HFFc6 (cell line): ENCODE results near the gene JMJD7. TPM values are rescaled to one million over a fixed set of nuclear protein-coding genes. Genes with fewer than 3 reads are reported as not detected.

Source experiments
- DNase-seq: peaks from one replicate; pipeline ENCODE4 v3.0.0-alpha.2; 2018
- H3K27ac Mint-ChIP-seq: 2 replicates; pipeline ENCODE4 v1.8.0; 2020; ENCODE audit warnings: mild to moderate bottlenecking, mixed read lengths
- H3K27me3 Mint-ChIP-seq: 2 replicates; pipeline ENCODE4 v1.8.0; 2021; ENCODE audit warnings: mild to moderate bottlenecking, moderate library complexity, mixed read lengths; ENCODE audit not compliant: insufficient read depth
- H3K36me3 Mint-ChIP-seq: 2 replicates; pipeline ENCODE4 v1.8.0; 2021; ENCODE audit warnings: low read depth, mixed read lengths
- H3K4me1 Mint-ChIP-seq: 2 replicates; pipeline ENCODE4 v1.8.0; 2020; ENCODE audit warnings: low read depth, mixed read lengths
- H3K4me3 Mint-ChIP-seq: 2 replicates; pipeline ENCODE4 v1.8.0; 2020; ENCODE audit warnings: mild to moderate bottlenecking, moderate library complexity, mixed read lengths
- H3K9me3 Mint-ChIP-seq: 2 replicates; pipeline ENCODE4 v1.8.0; 2020; ENCODE audit warnings: mild to moderate bottlenecking, mixed read lengths
- total RNA-seq, 6 experiments: library from RNA; stranded (reverse); fragmentation: NEBNext Ultra II Directional; extraction: Animal tissue kit (Norgen Biotek cat#: 25700); gene quantifications; 2 replicates in 1 of 6; 3 replicates in 5 of 6; pipeline ENCODE4 v1.2.3, GENCODE V29; 2021
- TF ChIP-seq, protein P1 (sequence below): fragments of 200-600 bp; sonication (generic); IDR thresholded peaks from 2 replicates; pipeline ENCODE4 v1.5.0; 2021; ENCODE audit warnings: antibody characterized with exemption, mild to moderate bottlenecking

The JMJD7 gene
- total RNA-seq, 6 experiments from 2014 or later = 4.9 to 11.0 (median 8.2) TPM

- H3K27me3 Mint-ChIP-seq = peaks cover 4% of the 10 kb centered on the region; the same call in 1 of the 2 replicates
- peaks cover 5% of the 10 kb centered on the region for H3K36me3 Mint-ChIP-seq
Measured at GRCh38 chr15:41847981-41848380, 20.1 kb downstream of the JMJD7 start.

DNA sequence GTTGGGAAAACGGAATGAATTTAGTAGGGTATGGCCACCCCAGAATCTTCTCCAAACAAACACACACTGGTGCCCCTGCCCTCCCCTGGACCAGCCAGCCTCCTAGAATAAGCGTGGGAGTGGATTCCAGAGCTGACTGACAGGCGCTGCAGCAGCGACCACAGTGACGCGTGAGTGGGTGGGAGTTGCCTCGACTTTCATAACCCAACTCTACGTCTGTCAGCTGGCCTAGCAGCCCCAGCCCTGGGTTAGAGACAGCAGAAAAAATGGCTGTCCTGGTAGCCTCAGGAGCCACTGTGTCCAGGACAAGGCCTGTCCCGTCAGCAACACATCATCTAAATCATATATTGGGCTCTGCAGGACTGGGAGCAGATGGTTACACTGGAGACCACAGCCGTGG lies 20.7 kb downstream of the JMJD7 start:
- Mint-ChIP-seq H3K4me3 (no peak overlapping the region), H3K27me3 (peaks cover 4% of the 10 kb centered on the region; the same call in 1 of the 2 replicates), H3K9me3 (no peaks in the 10 kb centered on the region), H3K36me3 (peaks cover 5% of the 10 kb centered on the region), H3K4me1 (no peaks in the 10 kb centered on the region), H3K27ac (no peak overlapping the region)
- TF ChIP-seq, protein P1, sequence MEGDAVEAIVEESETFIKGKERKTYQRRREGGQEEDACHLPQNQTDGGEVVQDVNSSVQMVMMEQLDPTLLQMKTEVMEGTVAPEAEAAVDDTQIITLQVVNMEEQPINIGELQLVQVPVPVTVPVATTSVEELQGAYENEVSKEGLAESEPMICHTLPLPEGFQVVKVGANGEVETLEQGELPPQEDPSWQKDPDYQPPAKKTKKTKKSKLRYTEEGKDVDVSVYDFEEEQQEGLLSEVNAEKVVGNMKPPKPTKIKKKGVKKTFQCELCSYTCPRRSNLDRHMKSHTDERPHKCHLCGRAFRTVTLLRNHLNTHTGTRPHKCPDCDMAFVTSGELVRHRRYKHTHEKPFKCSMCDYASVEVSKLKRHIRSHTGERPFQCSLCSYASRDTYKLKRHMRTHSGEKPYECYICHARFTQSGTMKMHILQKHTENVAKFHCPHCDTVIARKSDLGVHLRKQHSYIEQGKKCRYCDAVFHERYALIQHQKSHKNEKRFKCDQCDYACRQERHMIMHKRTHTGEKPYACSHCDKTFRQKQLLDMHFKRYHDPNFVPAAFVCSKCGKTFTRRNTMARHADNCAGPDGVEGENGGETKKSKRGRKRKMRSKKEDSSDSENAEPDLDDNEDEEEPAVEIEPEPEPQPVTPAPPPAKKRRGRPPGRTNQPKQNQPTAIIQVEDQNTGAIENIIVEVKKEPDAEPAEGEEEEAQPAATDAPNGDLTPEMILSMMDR = no peak
- DNase-seq = no peak

More at GRCh38 chr15:41847981-41848380, 20.1 kb downstream of the JMJD7 start:
- no peaks in the 10 kb centered on the region for H3K4me1 Mint-ChIP-seq
- DNase-seq = no peak
- no peak overlapping the region for H3K27ac Mint-ChIP-seq
- H3K4me3 Mint-ChIP-seq = no peak overlapping the region
- TF ChIP-seq, protein P1 = no peak
- no peaks in the 10 kb centered on the region for H3K9me3 Mint-ChIP-seq

- H3K36me3 Mint-ChIP-seq = peaks cover 5% of the 10 kb centered on the region
- H3K27ac Mint-ChIP-seq = no peak overlapping the region
- no peak overlapping the region for H3K4me3 Mint-ChIP-seq
- DNase-seq = no peak
- H3K27me3 Mint-ChIP-seq = peaks cover 4% of the 10 kb centered on the region; the same call in 1 of the 2 replicates
- H3K4me1 Mint-ChIP-seq = no peaks in the 10 kb centered on the region
- TF ChIP-seq, protein P1 = no peak
- H3K9me3 Mint-ChIP-seq = no peaks in the 10 kb centered on the region
Measured at GRCh38 chr15:41849204-41849603, 21.3 kb downstream of the JMJD7 start.

DNA sequence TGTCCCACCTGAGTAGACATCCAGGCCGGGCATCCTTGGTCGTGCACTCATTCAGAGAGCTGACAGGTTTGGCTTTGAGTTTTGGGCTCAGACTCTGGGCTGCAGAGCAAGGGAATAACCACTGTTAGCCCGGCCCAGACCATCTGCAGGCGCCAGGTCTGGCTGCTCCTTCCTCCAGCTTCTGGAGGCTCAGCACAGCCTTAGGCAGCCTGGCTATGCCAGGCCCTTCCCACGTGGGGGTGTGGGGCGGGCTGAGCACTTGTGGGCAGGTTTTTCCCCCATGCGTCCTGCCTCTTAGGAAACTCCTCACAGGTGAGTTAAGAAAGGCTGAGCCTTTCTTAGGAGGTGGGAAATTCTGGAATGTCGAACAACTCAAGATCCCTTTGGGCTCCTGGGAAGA lies 22.0 kb downstream of the JMJD7 start:
- Mint-ChIP-seq H3K4me3 (no peak overlapping the region), H3K4me1 (no peaks in the 10 kb centered on the region), H3K27me3 (peaks cover 4% of the 10 kb centered on the region; the same call in 1 of the 2 replicates), H3K27ac (no peak overlapping the region), H3K9me3 (no peaks in the 10 kb centered on the region), H3K36me3 (peaks cover 5% of the 10 kb centered on the region)
- TF ChIP-seq, protein P1 = no peak
- no peak for DNase-seq

- DNase-seq = no peak
- Mint-ChIP-seq H3K9me3 (no peaks in the 10 kb centered on the region), H3K27ac (no peak overlapping the region), H3K36me3 (peaks cover 5% of the 10 kb centered on the region), H3K4me3 (no peak overlapping the region), H3K27me3 (peaks cover 4% of the 10 kb centered on the region; the same call in 1 of the 2 replicates), H3K4me1 (no peaks in the 10 kb centered on the region)
- TF ChIP-seq, protein P1 = no peak
Measured at GRCh38 chr15:41850482-41851166, 22.7 kb downstream of the JMJD7 start.
